ENCODE data around the gene INTS13. TPM values are rescaled to one million over a fixed set of nuclear protein-coding genes. Genes with fewer than 3 reads are reported as not detected.
A peak's percentile ranks its signal among the peaks of the same experiment; 100 is the strongest.

INTS13 gene
- total RNA-seq, 2 donors from 2014 or later, result 23.9 to 55.5 TPM

DNA sequence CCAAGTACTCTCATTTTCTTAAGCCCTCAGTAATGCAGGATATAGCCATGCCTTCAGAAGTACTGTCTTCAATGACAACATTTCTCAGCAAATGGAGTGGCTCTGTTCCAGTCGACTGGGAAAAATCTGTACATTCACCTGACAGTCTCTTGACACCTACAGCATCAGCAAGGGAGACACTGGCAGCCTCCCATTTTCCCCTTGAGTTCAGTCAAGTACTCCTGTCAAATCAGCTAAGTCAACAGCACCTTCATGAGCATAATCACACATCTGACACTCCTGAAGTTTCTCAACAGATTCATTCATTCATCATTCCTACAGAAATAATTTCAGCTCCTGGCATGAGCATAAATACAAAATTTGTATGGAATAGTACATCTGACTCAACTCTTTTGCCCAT is 46.1 kb downstream of the INTS13 start:
- H3K36me3 ChIP-seq (ENCODE audit: control insufficient read depth, insufficient read depth, low read length), result no peaks in the 10 kb centered on the region
- WGBS, 2 experiments (ENCODE audit: insufficient coverage in 1 of 2, insufficient read length in 1 of 2), result 86 to 89% methylated on average over 1 of the region's 1 CpG

DNA sequence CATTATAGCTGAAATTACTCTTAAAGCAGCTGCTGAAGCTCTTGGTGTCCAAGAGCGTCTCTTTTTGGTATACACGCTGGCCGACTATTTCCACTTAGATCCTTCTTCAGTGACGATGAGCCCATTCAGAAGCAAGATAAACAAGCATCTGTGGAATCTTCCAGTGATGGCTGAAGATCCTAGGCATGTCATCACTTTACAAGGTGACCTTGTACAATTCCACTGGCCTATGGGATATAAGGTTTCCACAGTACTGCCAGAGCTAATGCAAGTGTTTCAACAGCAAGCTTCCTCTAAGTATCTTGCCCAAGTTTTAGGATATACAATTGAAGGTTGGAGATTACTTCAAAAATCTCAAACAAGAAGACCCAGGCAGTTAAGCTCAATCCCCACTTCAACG is 47.0 kb downstream of the INTS13 start:
- no peak overlapping the region for H3K4me3 ChIP-seq (ENCODE audit: low read length)
- Mint-ChIP-seq H3K9me3 (no peaks in the 10 kb centered on the region), H3K4me3 (no peak overlapping the region), H3K27me3 (ENCODE audit: insufficient read depth) (no peaks in the 10 kb centered on the region), H3K27ac (no peak overlapping the region), H3K36me3 (ENCODE audit: low read depth) (peaks cover 4% of the 10 kb centered on the region), H3K4me1 (no peaks in the 10 kb centered on the region)
- H3K9ac ChIP-seq (ENCODE audit: extremely low read depth, low read length, poor library complexity, severe bottlenecking), result no peak overlapping the region
- DNase-seq, result no peak
- no peak overlapping the region for H3K27ac ChIP-seq (ENCODE audit: low read depth, low read length)
- WGBS, 2 experiments (ENCODE audit: insufficient coverage in 1 of 2, insufficient read length in 1 of 2), result 91 to 93% methylated on average over 5 of the region's 5 CpGs
- H3K4me1 ChIP-seq (ENCODE audit: control insufficient read depth, insufficient read depth, low read length), result no peaks in the 10 kb centered on the region
- no peaks in the 10 kb centered on the region for H3K27me3 ChIP-seq (ENCODE audit: control insufficient read depth, insufficient read depth, low read length, poor library complexity, severe bottlenecking)
- TF ChIP-seq, protein P1, sequence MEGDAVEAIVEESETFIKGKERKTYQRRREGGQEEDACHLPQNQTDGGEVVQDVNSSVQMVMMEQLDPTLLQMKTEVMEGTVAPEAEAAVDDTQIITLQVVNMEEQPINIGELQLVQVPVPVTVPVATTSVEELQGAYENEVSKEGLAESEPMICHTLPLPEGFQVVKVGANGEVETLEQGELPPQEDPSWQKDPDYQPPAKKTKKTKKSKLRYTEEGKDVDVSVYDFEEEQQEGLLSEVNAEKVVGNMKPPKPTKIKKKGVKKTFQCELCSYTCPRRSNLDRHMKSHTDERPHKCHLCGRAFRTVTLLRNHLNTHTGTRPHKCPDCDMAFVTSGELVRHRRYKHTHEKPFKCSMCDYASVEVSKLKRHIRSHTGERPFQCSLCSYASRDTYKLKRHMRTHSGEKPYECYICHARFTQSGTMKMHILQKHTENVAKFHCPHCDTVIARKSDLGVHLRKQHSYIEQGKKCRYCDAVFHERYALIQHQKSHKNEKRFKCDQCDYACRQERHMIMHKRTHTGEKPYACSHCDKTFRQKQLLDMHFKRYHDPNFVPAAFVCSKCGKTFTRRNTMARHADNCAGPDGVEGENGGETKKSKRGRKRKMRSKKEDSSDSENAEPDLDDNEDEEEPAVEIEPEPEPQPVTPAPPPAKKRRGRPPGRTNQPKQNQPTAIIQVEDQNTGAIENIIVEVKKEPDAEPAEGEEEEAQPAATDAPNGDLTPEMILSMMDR (conservative IDR thresholded peaks at IDR 0.05), result no peak
- H3K36me3 ChIP-seq (ENCODE audit: control insufficient read depth, insufficient read depth, low read length), result no peaks in the 10 kb centered on the region
- no peaks in the 10 kb centered on the region for H3K9me3 ChIP-seq (ENCODE audit: control insufficient read depth, low read length)

More for the DNA sequence above, 46.1 kb downstream of the INTS13 start:
- H3K4me1 Mint-ChIP-seq, result no peaks in the 10 kb centered on the region
- no peak overlapping the region for H3K4me3 Mint-ChIP-seq
- TF ChIP-seq, protein P1 (conservative IDR thresholded peaks at IDR 0.05), result no peak
- H3K9me3 Mint-ChIP-seq, result no peaks in the 10 kb centered on the region
- Histone ChIP-seq H3K9me3 (ENCODE audit: control insufficient read depth, low read length) (no peaks in the 10 kb centered on the region), H3K27ac (ENCODE audit: low read depth, low read length) (no peak overlapping the region), H3K4me3 (ENCODE audit: low read length) (no peak overlapping the region), H3K27me3 (ENCODE audit: control insufficient read depth, insufficient read depth, low read length, poor library complexity, severe bottlenecking) (no peaks in the 10 kb centered on the region), H3K4me1 (ENCODE audit: control insufficient read depth, insufficient read depth, low read length) (no peaks in the 10 kb centered on the region), H3K9ac (ENCODE audit: extremely low read depth, low read length, poor library complexity, severe bottlenecking) (no peak overlapping the region)
- H3K27me3 Mint-ChIP-seq (ENCODE audit: insufficient read depth), result no peaks in the 10 kb centered on the region
- DNase-seq, result no peak
- H3K36me3 Mint-ChIP-seq (ENCODE audit: low read depth), result peaks cover 4% of the 10 kb centered on the region
- H3K27ac Mint-ChIP-seq, result no peak overlapping the region

DNA sequence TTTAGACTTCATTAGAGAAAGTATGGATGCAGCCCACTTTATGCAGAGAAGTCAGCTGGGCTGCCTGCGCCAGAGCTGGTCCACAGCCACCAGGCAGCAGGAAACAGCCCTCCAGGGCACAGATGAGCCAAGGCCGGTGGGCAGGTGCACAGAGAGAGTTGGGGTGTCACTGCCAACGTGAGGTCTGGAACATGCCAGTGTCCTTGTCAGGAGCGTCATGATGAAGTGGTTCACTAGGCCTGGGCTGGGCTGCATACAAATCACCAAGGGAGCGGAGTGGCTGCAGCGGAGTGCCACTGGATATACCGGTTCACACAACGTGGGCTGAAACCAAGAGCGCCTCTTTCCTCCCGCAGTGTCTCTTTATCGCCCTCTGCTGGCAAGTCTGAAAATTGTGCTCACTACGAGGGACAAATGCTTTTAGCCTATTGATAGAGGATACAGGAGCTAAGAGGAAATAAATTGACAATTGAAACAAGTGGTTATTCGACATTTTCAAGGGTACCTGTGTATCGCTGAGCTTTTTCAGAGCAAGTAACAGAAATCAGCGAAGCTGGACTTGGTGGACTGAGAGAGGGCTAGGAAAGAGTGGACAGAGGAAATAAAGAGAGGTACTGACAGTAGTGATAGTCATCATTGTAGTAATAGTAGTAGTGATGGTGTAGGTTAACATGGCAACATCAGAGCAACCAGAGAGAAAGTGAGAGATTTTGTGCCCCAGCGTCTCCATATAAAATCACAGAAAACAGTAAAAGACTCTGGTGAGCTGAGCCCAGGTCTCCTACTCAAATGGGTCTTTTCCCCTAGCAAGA is 52.8 kb downstream of the INTS13 start:
- Histone ChIP-seq H3K9ac (ENCODE audit: extremely low read depth, low read length, poor library complexity, severe bottlenecking) (no peak overlapping the region), H3K4me1 (ENCODE audit: control insufficient read depth, insufficient read depth, low read length) (no peaks in the 10 kb centered on the region), H3K27ac (ENCODE audit: low read depth, low read length) (no peak overlapping the region), H3K36me3 (ENCODE audit: control insufficient read depth, insufficient read depth, low read length) (no peaks in the 10 kb centered on the region), H3K4me3 (ENCODE audit: low read length) (no peak overlapping the region), H3K9me3 (ENCODE audit: control insufficient read depth, low read length) (no peaks in the 10 kb centered on the region), H3K27me3 (ENCODE audit: control insufficient read depth, insufficient read depth, low read length, poor library complexity, severe bottlenecking) (no peaks in the 10 kb centered on the region)
- TF ChIP-seq, protein P1 (conservative IDR thresholded peaks at IDR 0.05), result peak; percentile 100
- peak; percentile 96 for DNase-seq
- WGBS, 2 experiments (ENCODE audit: insufficient coverage in 1 of 2, insufficient read length in 1 of 2), result 29 to 30% methylated on average over 13 to 16 of the region's 16 CpGs
- Mint-ChIP-seq H3K27me3 (ENCODE audit: insufficient read depth) (peaks cover 4% of the 10 kb centered on the region), H3K9me3 (peaks cover 16% of the 10 kb centered on the region), H3K27ac (no peak overlapping the region), H3K4me1 (peaks cover 1% of the 10 kb centered on the region), H3K4me3 (no peak overlapping the region), H3K36me3 (ENCODE audit: low read depth) (no peaks in the 10 kb centered on the region)

All from endodermal cell (in vitro differentiated cells).